Renal cortical epithelial cell (primary cell): Measurements from ENCODE around the gene TKT. TPM values are rescaled to one million over a fixed set of nuclear protein-coding genes. Genes with fewer than 3 reads are reported as not detected.

ENCODE experiments used
- DNase-seq: peaks from one replicate; pipeline ENCODE4 v3.0.0-alpha.2; 2011; ENCODE audit warnings: low read depth
- total RNA-seq: library from RNA; depleted of rRNA; stranded (reverse); fragments of >200 nt; gene quantifications from 2 replicates; pipeline ENCODE4 v1.2.3, GENCODE V29; 2014

The TKT gene
- total RNA-seq, 1 donor from 2014 or later: 590 TPM

DNA sequence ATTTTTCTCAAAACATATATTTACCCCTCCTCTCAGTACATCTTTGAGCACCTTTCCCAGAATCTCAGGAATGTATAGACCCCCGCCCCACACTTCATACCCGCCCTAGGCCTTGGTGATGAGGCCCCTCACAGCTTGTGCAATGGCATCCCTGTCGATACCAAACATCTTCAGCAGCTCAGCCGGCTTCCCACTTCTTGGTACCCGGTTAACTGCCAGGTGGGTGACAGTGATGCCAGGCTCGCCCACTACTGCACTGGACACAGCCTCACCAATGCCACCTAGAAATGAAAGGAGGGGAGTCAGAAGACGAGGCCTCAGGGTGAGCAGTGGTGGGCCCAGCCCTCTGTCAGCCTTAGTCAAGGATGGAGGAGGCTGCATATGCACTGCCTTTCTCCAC, 30.2 kb downstream of the TKT start:
- DNase-seq: no peak

DNA sequence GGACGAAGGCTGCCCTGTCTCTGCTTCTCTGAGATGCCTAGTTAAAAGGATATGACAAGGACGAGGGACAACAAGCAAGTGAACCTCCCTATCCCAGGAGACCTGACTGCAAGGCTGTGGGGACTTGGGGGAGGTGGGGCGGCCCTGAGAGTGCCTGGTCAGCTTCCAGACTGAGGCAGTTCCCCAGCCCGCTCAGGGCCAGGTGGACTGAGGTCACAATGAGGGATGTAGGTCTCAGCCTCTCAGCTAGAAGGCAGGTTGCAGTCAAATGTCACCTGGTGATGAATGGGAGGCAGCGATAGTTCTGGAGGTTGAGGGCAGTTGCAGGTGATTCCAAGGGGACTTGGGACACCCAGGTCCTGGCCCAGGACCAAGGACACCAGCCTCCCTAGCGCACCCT, 30.6 kb downstream of the TKT start:
- DNase-seq: no peak

DNA sequence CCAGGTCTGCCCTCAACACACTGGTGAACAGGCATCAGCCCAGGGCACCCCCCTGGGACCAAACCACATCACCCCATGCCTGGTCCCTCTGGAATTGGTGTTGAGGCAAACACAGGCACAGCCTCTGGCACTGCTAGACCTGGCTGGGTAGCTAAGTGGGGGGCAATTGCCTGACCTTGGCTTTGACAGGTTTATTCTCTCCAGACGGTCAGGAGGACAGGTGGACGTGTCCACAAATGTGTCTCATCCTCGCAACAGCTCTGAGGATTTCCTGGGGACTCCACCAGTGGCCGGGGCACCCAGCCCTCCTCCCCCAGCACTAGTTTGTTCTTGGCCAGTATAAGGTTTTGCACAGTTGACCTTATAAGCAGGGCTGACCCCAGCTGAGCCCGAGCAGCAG, 31.3 kb downstream of the TKT start:
- no peak for DNase-seq

DNA sequence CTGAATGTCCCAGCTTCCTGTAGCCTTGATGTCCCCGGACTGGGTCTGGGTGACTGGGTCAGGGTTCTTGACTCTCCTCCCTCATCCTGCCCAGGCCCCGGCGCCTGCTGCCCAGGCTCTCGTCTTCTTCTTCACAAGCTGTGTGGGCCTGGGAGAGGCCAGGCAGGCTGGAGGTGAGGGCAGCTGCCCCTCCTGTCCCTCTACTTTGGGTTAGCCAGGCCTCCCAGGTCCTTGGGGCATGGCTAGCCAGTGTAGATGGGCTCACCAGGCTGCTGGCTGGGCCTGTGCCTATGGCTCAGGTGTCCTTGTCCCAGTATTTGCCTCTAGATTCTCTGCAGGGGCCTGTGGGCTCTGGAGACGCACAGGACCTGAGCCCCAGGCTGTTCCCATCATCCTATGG, 31.8 kb downstream of the TKT start:
- DNase-seq: no peak

DNA sequence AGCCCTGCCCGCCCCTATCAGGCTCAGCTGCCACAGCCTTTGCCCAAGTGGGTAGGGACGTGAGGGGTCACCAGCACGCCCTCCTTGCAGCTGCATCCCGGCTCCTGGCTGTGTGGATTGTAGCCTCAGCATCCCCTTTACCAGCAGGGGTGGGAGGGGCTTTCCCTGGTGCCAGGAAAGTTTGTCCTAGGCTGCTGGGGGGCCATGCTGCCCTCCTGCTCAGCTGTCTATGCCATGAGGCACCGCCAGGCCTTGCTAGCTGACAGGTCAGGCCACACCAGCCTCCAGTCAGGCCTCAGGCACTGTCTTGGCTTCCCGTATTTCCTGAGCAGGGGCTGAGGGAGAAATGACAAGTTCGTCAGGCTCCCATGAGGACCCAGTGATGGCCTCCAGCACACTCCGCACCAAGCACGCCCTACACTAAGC, 32.3 kb downstream of the TKT start:
- DNase-seq: no peak

DNA sequence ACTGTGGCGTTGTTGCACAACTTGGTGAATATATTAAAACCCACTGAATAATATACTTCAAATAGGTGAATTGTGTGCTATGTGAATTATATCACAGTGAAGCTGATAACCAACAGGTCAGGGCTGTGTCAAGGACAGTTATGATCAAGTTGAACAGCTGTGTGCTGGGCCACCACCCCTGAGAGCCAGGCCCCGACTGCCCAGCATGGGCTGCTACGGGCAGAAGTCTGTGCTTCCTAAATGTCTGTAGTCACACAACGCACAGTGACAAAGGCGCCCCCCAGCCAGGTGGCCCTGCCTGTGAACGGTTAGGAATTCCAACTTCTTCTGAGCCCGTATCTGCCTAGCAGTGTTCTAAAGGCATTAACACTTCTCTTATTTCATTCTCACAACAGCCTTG, 32.8 kb downstream of the TKT start:
- DNase-seq: no peak

DNA sequence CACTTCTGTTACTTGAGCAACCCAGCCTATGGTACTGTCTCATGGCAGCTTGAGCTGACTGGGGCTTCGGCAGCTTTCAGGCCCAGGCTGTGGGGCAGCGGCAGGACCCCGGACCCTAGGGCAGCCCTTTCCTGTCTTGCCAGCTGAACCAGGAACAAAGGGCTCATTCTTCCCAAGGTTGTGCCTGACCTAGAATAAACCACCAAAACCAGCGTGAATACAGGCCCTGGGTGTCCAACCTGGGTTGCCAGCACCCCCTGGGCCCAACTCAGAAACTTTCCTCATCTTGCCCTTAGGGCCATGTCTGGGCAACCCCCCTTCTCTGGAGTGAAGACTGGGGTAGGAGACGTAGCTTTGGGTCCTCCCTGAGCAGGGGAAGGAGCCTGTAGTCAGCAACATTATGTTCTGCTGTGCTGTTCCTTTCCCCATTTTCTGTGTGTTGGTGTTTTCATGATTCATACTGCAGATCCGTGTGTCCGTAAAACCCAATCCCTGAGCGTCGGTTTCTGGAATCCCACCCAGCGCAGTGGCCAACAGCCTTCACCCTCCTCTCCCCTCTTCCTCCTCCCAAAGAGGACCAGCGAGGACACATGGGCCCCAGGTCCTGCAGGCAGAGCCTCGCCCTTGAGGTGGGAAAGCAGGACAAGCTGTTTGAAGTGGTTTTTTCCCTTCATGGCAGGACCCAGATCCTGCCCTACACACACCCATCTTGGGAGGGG, 33.5 kb downstream of the TKT start:
- no peak for DNase-seq

DNA sequence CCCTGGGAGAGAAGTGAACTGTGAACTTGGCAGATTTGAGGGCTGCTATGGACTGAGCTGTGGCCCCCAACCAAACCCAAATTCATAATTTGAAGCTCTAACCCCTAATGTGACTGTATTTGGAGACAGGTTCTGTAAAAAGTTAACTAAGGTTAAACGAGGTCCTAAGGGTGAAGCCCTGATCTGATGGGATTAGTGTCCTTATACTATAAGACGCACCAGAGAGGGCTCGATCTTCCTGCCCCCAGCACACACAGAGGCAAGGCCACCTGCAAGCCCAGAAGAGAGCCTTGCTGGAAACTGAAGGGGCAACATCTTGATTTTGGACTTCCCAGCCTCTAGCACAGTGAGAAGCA, 34.0 kb downstream of the TKT start:
- DNase-seq: no peak

DNA sequence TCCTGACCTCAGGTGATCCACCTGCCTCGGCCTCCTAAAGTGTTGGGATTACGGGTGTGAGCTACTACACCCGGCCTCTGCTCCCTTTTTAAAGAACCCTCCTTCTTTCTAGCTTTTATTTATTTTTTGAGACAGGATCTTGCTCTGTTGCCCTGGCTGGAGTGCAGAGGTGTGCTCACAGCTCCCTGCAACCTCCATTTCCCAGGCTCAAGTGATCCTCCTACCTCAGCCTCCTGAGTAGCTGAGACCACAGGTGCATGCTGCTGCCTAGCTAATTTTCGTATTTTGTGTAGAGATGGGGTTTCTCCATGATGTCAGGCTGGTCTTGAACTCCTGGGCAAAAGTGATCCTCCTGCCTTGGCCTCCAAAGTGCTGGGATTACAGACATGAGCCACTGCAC, 34.5 kb downstream of the TKT start:
- DNase-seq: no peak

DNA sequence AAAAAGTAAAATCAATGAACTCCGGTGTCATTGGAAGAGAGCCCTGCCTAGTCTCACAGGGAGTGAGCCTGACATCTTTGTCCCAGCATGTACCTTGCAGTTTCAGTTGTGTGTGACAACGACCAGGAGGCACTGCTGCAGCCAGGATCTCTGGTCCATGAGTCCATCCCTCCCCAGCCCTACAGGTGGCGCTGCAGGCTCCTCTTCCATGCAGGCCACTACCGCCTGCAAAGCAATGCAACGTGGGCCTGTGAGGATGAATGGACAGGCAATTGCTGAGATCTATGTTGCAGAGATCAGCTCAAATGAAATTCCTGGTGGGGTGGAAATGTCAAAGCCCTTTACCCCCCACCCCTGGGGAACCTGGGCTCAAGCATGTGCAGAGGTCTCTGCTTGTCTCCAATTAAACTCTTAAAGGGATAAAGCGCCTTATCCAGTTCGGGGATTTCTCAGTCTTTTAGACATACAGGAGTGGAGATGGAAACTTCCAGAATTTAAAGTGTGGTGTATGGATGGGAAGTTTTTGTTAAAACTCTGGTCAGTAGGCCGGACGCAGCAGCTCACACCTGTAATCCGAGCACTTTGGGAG, 35.8 kb downstream of the TKT start:
- peak; percentile 69 for DNase-seq

DNA sequence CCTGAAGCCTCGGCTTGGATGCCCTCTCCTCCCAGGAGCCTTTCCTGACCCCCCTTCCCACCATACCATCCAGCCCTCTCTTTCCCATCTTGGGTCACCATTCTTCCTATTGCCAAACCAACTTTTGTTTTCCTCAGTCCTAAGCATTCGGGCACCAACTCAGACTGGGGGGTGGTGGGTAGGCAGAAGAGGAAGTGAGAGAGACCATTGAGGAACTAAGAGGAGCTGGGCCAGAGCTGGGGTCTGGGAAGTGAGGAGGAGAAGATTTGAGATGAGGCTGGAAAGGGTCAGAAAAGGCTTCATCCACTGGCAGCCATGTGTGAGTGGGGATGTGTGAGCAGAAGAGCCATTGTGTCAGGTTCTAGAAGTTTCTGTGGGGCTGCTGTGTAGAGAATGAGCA, 37.7 kb downstream of the TKT start:
- DNase-seq: no peak

DNA sequence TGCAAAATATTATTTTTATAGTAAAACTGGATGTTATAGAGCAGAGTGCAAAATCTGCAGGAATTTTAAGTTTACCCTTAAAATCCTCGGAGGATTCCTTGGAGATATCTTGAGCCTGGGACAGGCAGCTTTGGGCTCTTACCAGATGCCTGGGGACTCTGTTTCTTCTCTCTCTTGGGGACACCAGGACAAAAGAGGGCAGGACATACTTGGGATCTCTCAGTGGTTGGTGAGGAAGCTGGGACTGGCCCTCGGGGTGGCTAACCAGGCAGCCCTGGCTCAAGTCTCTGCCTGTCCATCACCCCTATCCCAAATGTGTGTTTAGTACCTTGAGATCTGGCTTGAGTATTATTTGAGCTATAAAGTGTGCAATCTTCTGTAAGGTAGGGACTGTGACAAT, 38.6 kb downstream of the TKT start:
- DNase-seq: no peak

DNA sequence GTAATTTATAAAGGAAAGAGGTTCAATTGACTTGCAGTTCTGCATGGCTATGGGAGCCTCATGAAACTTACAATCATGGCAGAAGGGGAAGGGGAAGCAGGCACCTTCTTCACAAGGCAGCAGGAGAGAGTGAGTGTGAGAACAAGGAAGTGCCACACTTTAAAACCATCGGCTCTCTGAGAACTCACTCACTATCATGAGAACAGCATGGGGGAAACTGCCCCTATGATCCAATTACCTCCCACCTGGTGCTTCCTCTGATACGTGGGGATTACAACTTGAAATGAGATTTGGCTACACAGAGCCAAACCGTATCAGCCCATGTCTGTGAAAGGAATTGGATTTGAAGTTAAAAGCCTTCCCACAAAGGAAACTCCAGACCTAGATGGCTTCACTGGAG, 39.1 kb downstream of the TKT start:
- no peak for DNase-seq

DNA sequence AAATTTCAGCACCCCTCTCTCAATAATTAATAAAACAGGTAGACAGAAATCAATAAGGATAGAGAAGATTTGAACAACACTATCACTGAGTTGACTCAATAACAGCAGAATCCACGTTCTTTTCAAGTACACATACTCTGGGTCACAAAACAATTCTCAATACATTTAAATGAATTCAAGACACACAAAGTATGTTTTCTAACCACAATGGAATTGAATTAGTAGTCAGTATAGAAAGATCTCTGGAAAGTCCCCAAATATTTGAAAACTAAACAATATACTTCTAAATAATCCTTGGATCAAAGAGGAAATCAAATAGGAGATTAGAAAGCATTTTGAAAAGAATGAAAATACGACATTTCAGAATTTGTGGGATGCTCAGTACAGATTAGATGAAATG, 40.0 kb downstream of the TKT start:
- DNase-seq: no peak

DNA sequence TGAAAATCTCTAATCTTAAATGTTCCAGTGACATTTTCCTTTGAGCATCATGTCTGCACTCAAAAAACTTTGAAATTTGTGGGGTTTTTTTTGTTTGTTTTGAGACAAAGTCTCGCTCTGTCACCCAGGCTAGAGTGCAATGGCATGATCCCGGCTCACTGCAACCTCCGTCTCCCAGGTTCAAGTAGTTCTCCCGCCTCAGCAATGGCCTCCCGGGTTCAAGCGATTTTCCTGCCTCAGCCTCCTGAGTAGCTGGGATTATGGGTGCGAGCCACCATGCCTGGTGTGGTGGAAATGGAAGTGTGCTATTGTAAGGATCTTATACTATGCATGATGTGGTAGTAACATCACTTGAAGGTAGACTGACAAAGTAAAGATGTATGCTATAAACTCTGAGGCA, 42.5 kb downstream of the TKT start:
- no peak for DNase-seq

DNA sequence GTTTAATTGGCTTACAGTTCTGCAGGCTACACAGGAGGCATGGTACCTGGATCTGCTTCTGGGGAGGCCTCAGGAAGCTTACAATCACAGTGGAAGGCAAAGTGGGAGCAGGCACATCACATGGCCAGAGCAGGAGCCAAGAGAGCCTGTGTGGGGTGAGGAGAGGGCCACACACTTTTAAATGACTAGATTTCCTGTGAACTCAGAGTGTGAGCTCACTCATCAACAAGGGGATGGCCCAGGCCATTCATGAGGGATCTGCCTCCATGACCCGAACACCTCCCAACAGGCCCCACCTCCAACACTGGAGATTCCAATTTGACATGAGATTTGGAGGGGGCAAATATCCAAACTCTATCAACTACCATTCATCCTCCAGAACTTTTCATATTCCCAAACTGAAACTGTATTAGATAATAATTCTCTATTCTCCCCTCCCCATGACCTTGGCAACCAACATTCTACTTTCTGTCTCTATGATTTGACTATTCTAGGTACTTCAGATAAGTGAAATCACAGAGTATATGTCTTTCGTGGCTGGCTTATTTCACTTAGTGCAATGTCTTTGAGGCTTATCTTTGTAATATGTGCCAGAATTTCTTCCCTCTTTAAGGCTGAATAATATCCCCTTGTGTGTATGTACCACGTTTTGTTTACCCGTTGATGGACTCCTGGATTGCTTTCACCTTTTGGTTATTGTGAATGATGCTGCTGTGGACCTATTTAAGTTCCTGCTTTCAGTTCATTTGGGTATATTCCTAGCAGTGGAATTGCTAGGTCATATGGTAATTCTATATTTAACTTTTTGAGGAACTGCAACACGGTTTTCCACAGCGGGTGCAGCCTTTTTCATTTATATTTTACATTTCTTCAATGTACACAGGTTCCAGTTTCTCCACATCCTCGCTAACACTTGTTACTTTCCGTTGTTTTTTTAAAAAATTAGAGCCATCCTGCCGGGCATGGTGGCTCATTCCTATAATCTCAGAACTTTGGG, 43.8 kb downstream of the TKT start:
- no peak for DNase-seq

DNA sequence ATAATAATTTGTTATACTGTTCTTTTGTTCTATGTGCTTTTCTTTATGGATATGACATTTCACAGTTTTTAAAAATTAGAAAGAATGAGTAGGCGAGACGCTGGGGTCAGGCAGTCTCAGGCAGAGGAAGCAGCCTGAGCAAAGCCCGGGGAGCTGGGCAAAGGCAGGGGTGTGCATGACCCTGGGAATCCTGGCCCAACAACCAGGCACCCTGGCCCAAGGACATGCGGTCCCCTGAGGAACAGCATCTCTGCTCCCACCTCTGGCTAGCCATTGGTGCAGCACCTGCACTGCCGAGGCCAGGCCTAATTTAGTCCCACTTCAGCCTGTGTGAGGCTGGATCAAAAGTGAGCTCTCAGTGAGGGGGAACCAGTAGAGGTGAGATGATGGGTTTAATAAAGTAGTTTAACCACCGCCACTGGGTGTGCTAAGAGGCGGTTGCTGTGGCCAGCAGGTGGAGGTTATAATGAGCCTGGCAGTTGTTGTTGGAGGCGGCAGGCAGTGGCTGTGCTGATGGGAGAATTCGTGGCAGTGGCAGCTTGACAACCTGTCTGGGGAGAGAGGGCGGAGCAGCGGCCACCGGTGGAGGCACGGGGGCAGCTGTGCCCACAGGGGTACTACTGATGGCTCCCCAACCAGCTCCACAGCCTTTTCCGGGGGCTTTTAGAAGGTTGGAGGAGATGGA, 53.3 kb downstream of the TKT start:
- DNase-seq: no peak

DNA sequence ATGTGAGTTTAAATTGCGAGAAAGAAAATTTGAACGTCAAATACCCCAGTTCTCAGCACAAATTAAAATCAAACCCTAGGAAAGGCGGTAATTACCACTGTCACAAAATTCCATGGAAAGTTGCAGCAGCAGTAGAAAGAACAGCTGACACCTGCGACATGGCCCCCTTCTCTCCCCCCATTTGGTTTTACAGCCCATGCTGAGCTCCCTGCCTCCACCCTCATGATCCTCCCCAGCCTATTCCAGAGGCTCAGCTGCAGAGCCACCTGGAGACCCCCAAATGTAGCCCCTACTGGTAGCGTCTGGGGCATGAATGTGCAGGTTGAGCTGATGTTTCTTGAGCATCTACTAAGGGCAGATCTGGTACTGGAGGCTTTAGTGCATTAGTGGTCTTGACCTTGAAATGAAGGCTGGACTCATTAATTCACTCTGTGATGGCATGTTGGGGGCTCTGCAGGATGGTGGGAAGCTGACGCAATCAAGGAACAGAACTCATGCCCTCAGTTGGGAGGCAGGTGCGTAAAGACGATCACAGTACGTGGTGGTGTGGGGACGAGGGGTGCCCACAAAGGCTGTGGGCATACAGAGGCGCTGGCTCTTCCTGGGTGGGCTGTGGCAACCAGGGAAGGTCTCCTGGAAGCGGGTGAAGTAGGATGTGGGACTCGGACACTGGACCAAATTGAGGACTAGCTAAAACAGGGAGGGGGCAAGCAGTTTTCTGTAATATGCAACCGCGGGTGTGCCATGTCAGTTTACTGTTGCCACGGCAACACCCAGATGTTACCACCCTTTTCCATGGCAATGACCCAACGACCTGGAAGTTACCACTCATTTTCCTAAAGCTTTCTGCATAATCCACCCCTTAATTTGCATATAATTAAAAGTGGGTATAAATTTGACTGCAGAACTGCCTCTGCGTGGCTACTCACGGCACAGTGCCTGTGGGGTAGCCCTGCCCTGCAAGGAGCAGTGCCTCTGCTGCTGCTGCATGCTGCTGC, 55.0 kb downstream of the TKT start:
- DNase-seq: no peak

DNA sequence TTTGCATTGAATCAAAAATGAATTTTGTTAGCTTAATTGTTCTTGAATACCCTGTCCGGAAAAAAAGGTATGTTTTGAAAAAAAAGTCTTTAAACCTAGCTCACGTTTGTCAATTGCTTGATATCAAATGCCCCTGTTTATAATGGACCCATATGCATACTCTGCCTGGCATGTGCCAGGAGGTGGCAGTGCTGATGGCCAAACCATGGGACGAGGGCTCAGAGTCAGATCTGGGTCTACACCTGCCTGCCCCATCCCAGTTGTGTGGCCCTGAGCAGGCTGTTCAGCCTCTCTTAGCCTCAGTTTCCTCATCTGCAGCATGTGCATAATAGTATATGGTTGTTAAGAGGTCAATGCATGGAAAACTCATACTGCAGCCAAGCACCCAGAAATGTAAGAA, 56.0 kb downstream of the TKT start:
- no peak for DNase-seq

DNA sequence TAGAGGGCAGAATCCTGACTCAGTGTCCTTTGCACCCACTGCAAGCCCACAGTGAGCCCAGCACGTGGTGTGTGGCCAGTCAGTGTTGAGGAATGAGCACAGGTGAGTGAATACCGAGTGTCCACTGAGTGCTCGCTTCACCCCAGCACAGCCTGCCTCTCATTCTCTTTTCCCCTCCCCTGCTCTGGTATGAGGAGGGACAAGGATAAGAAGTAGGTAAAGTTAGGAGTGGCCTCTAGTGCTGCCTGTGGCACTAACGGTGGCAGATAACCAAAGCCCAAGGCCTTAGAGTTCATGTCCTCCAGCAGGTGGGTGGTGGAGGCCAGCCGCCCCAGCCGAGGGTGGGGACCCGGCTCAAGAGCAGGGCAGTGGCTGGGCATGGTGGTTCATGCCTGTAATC, 56.8 kb downstream of the TKT start:
- no peak for DNase-seq
